ENCODE data around the gene CCDC183.

DNA sequence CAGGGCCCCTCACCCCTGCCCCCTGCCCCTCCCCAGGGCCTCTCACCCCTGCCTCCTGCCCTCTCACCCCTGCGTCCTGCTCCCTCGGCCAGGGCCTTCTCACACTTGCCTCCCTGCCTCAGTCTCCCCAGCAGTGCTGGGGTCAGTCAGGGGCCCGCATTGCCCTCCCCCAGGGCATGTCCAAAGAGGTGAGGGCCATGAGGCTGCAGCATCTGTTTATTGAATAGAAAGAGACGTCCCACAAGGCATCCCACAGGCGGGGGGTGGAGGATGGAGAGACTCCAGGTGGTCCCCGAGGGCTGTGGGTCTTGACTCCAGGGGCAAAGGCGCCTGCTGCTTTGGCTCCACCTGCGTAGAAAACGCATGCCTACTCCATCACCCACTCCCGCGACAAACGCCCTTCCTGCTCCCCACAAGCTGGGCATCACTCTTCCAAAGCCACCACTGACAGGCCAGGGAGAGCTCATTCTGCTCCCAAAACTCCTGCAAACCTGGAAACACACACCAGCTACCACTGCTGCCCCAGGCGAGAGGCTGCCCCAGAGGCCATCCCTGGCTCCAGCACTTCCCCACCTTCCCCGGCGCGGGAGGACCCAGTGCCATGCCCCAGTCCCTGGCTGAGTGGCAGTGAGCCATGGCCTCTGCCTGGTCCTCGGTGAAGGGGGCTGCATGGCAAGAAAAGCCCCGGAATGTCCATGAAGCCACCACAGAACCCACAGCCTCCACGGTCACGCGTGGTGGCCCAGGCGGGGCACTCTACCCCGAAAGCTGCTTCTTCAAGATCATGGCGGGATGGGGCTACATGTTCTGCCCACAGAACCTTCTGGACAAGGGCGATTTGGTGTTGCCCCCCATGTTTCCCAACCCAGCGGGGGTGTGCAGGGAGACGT lies 36.5 kb upstream of the CCDC183 start:
- TF ChIP-seq CTCF (IDR thresholded peaks at IDR 0.05) = no peak
- no peak for TF ChIP-seq POLR2AphosphoS5 (IDR thresholded peaks at IDR 0.05)
- TF ChIP-seq POLR2A (IDR thresholded peaks at IDR 0.05) = no peak

Data from sigmoid colon (tissue), 4 donors.